ENCODE data around the gene SPACA5. TPM values are rescaled to one million over a fixed set of nuclear protein-coding genes. Genes with fewer than 3 reads are reported as not detected.

Gene SPACA5
- polyA plus RNA-seq, 1 donor from 2014 or later: not detected

GRCh38 chrX:48035891-48036290, 29.1 kb downstream of the SPACA5 start:
- H3K27ac Mint-ChIP-seq: no peak overlapping the region
- no peaks in the 10 kb centered on the region for H3K27me3 Mint-ChIP-seq
- no peak overlapping the region for H3K4me3 Mint-ChIP-seq
- H3K4me1 Mint-ChIP-seq: peaks cover 0 to 1% (median 0%) of the 10 kb centered on the region in 3 donors
- no peaks in the 10 kb centered on the region for H3K9me3 Mint-ChIP-seq
- H3K36me3 Mint-ChIP-seq: no peaks in the 10 kb centered on the region

- no peaks in the 10 kb centered on the region for H3K4me1 Mint-ChIP-seq
- H3K27me3 Mint-ChIP-seq: no peaks in the 10 kb centered on the region
- no peaks in the 10 kb centered on the region for H3K36me3 Mint-ChIP-seq
- H3K9me3 Mint-ChIP-seq: peaks cover 0 to 2% (median 0%) of the 10 kb centered on the region in 3 donors
- no peak overlapping the region for H3K4me3 Mint-ChIP-seq
- no peak overlapping the region for H3K27ac Mint-ChIP-seq
Measured at GRCh38 chrX:48043056-48043455, 36.3 kb downstream of the SPACA5 start.

DNA sequence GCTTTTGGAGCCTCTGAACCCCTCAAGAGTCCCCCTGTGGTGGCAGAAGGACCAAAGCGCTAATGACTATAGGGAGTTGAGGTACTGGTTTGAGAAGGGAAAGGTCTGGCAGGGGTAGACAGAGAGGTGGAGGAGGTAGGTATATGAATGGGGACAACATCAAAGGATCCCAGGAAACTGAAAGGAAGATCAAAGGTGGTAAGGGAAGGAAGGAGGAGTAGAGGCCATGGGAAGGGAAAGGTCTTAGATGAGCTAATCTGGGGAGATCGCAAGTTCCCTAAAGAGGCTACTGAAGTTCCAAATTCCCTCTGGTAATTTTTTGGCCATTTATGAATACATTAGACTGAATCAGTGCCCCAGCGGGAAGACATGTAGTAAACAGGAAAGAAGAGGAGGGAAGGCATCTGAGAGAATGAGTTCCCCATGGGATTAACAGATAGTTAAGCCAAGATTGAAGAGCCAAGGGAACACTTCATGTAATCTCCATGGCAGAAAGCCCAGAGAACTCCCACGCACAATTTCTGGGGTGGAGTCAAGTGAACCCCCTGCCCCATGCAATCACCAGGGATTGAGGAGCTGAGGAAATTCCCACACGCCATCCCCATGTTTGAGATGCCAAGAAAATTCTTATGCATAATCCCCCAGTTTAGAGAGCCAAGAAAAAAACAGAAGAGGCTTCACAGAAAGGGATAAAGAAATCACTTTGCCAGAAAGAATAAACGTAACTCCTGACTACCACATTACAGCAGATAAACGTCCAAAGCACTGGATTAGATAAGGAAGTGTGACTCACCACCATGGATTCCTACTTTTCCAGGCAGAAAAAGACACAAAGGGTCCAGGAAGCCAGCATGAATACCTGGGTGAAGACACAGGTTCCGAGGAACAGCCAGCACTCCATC, 38.9 kb downstream of the SPACA5 start:
- Mint-ChIP-seq H3K9me3 (peaks cover 0 to 2% (median 0%) of the 10 kb centered on the region in 3 donors), H3K27me3 (no peaks in the 10 kb centered on the region), H3K4me3 (no peak overlapping the region), H3K27ac (peak overlapping the region in 1 of 3 donors; percentile 29), H3K4me1 (peaks cover 0 to 1% (median 0%) of the 10 kb centered on the region in 3 donors), H3K36me3 (no peaks in the 10 kb centered on the region)

DNA sequence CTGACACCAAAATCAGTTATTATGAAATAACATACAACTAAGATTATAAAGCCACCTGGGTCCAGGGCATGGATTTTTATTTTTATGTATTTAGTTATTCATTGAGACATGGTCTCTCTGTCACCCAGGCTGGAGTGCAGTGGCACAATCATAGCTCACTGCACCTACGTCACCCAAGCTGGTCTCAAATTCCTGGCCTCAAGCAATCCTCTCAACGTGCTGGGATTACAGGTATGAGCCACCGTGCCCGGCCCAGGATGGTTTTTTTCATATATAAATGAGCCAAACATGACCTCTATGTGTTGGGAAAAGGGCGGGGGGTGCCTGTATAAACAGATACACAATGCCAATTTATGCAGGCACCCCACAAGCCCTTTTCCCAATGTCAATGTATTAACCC, 40.1 kb downstream of the SPACA5 start:
- no peaks in the 10 kb centered on the region for H3K27me3 Mint-ChIP-seq
- no peak overlapping the region for H3K4me3 Mint-ChIP-seq
- no peak overlapping the region for H3K27ac Mint-ChIP-seq
- H3K9me3 Mint-ChIP-seq: peaks cover 0 to 2% (median 0%) of the 10 kb centered on the region in 3 donors
- H3K4me1 Mint-ChIP-seq: peaks cover 0 to 1% (median 0%) of the 10 kb centered on the region in 3 donors
- peaks cover 3% of the 10 kb centered on the region for H3K36me3 Mint-ChIP-seq

DNA sequence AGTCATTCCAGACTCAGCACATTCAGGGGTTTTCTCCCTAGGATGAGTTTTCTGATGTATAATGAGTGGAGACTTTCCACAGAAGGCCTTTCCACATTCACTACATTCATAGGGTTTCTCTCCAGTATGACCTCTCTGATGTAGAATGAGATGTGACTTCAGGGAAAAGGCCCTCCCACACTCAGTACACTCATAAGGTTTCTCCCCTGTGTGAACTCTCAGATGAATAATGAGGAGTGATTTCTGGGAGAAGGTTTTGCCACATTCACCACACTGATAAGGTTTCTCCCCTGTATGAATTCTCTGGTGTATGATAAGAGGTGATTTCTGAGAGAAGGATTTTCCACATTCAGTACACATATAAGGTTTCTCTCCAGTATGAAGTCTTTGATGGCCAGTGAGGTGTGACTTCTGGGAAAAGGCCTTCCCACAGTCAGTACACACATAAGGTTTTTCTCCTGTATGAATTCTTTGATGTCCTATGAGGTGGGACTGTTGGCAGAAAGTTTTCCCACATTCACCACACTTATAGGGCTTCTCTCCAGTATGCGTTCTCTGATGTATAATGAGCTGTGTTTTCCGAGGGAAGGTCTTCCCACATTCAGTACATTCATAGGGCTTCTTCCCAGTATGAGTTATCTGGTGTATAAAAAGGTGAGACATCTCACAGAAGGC, 52.0 kb downstream of the SPACA5 start:
- Mint-ChIP-seq H3K27me3 (peaks cover 2% of the 10 kb centered on the region), H3K9me3 (peaks cover 10 to 25% (median 15%) of the 10 kb centered on the region in 3 donors), H3K27ac (no peak overlapping the region), H3K36me3 (peaks cover 25% of the 10 kb centered on the region), H3K4me1 (no peaks in the 10 kb centered on the region), H3K4me3 (no peak overlapping the region)

DNA sequence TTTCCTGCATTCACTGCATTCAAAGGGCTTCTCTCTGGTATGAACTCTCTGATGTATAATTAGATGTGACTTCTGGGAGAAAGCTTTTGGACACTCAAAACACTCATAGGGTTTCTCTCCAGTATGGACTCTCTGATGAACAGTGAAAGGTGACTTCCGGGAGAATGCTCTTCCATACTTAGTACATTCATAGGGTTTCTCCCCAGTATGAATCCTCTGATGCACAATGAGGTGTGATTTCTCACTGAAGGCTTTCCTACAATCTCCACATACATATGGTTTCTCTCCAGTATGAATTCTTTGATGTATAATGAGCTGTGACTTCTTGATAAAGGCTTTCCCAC, 52.5 kb downstream of the SPACA5 start:
- H3K27ac Mint-ChIP-seq: no peak overlapping the region
- H3K4me3 Mint-ChIP-seq: no peak overlapping the region
- no peaks in the 10 kb centered on the region for H3K4me1 Mint-ChIP-seq
- peaks cover 10 to 25% (median 15%) of the 10 kb centered on the region in 3 donors for H3K9me3 Mint-ChIP-seq
- peaks cover 2% of the 10 kb centered on the region for H3K27me3 Mint-ChIP-seq
- peaks cover 25% of the 10 kb centered on the region for H3K36me3 Mint-ChIP-seq

Other genes with a start within 250 kb of the SPACA5 start
- 2.8 TPM for gene ZNF81, start 170.1 kb upstream of the SPACA5 start, polyA plus RNA-seq
- 6.2 TPM for gene ZNF182, start 3.0 kb upstream of the SPACA5 start, polyA plus RNA-seq
- 4.1 TPM for gene ZNF630, start 64.7 kb downstream of the SPACA5 start, polyA plus RNA-seq
- not detected for gene SPACA5B, start 123.6 kb downstream of the SPACA5 start, polyA plus RNA-seq
- gene SSX5, start 189.8 kb downstream of the SPACA5 start, polyA plus RNA-seq: not detected
- gene SSX1, start 248.4 kb downstream of the SPACA5 start, polyA plus RNA-seq: not detected

Measured in IgD-negative memory B cell (primary cell).